Activated T-cell treated with anti-CD3 and anti-CD28 coated beads for 24 hours (primary cell): ENCODE measurements around the gene ARL5C.

Source experiments
- DNase-seq: peaks from one replicate; pipeline ENCODE4 v3.0.0-alpha.2; 2020; ENCODE audit warnings: low read depth

Gene ARL5C

GRCh38 chr17:39107973-39108372 is 58.0 kb downstream of the ARL5C start:
- DNase-seq = no peak

GRCh38 chr17:39107155-39107554 is 58.8 kb downstream of the ARL5C start:
- DNase-seq = no peak
